ENCODE measurements around the gene KLF6.

Gene KLF6

GRCh38 chr10:3790272-3790671 is 5.3 kb upstream of the KLF6 start:
- ChIA-PET CTCF (no interaction called here), POLR2A (no interaction called here)
- no peak overlapping the region for H3K27ac ChIP-seq (ENCODE audit: extremely low read depth, low read depth, low read length)
- no peaks in the 10 kb centered on the region for H3K9me3 ChIP-seq (ENCODE audit: control insufficient read depth, insufficient read depth, low read depth, low read length)
- no peak for TF ChIP-seq ZNF335 (tag by site-specific recombination; conservative IDR thresholded peaks at IDR 0.05)
- TF ChIP-seq ZNF10 (tag by site-specific recombination; IDR thresholded peaks at IDR 0.05), result no peak
- TF ChIP-seq BCL6B (tag by site-specific recombination; IDR thresholded peaks at IDR 0.05), result no peak
- peak; percentile 36; the same call in 1 of the 2 replicates for TF ChIP-seq SCRT2 (tag by site-specific recombination; IDR thresholded peaks at IDR 0.05)
- no peak for TF ChIP-seq ZNF521 (tag by site-specific recombination; IDR thresholded peaks at IDR 0.05)
- H3K4me3 ChIP-seq (ENCODE audit: low read depth, low read length), result no peak overlapping the region
- no peaks in the 10 kb centered on the region for H3K36me3 ChIP-seq (ENCODE audit: control insufficient read depth in 2 of 2, insufficient read depth in 1 of 2, low read length in 2 of 2)
- peaks cover 4% of the 10 kb centered on the region; the same call in 1 of the 2 replicates for H3K4me1 ChIP-seq (ENCODE audit: control insufficient read depth, insufficient read depth, low read length)

- H3K4me3 ChIP-seq (ENCODE audit: low read depth, low read length), result no peak overlapping the region
- no peaks in the 10 kb centered on the region for H3K9me3 ChIP-seq (ENCODE audit: control insufficient read depth, insufficient read depth, low read depth, low read length)
- POLR2A ChIA-PET, result no interaction called here
- H3K4me1 ChIP-seq (ENCODE audit: control insufficient read depth, insufficient read depth, low read length), result peaks cover 4% of the 10 kb centered on the region; the same call in 1 of the 2 replicates
- no peak overlapping the region for H3K27ac ChIP-seq (ENCODE audit: extremely low read depth, low read depth, low read length)
- CTCF ChIA-PET, result no interaction called here
- no peaks in the 10 kb centered on the region for H3K36me3 ChIP-seq (ENCODE audit: control insufficient read depth in 2 of 2, insufficient read depth in 1 of 2, low read length in 2 of 2)
- TF ChIP-seq TSHZ1 (tag by site-specific recombination; IDR thresholded peaks at IDR 0.05; ENCODE audit: borderline replicate concordance) (no peak), ZIC2 (tag by site-specific recombination; IDR thresholded peaks at IDR 0.05) (no peak), ZNF488 (tag by site-specific recombination; IDR thresholded peaks at IDR 0.05) (no peak), ZNF266 (tag by site-specific recombination; IDR thresholded peaks at IDR 0.05; ENCODE audit: low read depth) (no peak), ZNF692 (tag by site-specific recombination; IDR thresholded peaks at IDR 0.05) (no peak), SETDB1 (IDR thresholded peaks at IDR 0.05; ENCODE audit: insufficient read length, low read length) (peak; percentile 94), ZNF23 (tag by site-specific recombination; IDR thresholded peaks at IDR 0.05; ENCODE audit: borderline replicate concordance) (no peak), REPIN1 (tag by site-specific recombination; IDR thresholded peaks at IDR 0.05; ENCODE audit: low read depth) (no peak), PRDM2 (tag by site-specific recombination; IDR thresholded peaks at IDR 0.05; ENCODE audit: borderline replicate concordance) (no peak), ZNF843 (tag by site-specific recombination; IDR thresholded peaks at IDR 0.05) (no peak), MEIS1 (CRISPR knock-in tag; IDR thresholded peaks at IDR 0.05; ENCODE audit: borderline replicate concordance) (no peak), ZNF416 (tag by site-specific recombination; IDR thresholded peaks at IDR 0.05) (no peak), ZNF280D (tag by site-specific recombination; IDR thresholded peaks at IDR 0.05) (peak; percentile 43; the same call in 1 of the 2 replicates)
Observed at GRCh38 chr10:3789621-3790020, 4.6 kb upstream of the KLF6 start.
